Motor neuron (in vitro differentiated cells): Measurements from ENCODE around the gene LLCFC1. TPM values are rescaled to one million over a fixed set of nuclear protein-coding genes. Genes with fewer than 3 reads are reported as not detected.
A peak's percentile ranks its signal among the peaks of the same experiment; 100 is the strongest.

Source experiments
- ATAC-seq, 8 experiments: fragments of 200-7000 bp; cut with Tn5 transposase; replicated peaks in 6 of 8; 2 replicates each; pipeline ENCODE4 v1.8.0; 2021; ENCODE audit warnings: mild to moderate bottlenecking in 8 of 8, moderate library complexity in 8 of 8
- H3K27ac ChIP-seq, 2 donors: fragments of 250-450 bp; sonication (Bioruptor Pico); 2 replicates each; pipeline ENCODE4 v1.9.0; 2021; ENCODE audit warnings: antibody characterized with exemption in 2 of 2, mild to moderate bottlenecking in 2 of 2, moderate library complexity in 1 of 2
- H3K4me1 ChIP-seq, 2 donors: fragments of 250-450 bp; sonication (Bioruptor Pico); replicated peaks in 1 of 2; 2 replicates each; pipeline ENCODE4 v1.6.1; 2021; ENCODE audit warnings: antibody characterized with exemption in 2 of 2, mild to moderate bottlenecking in 2 of 2, moderate library complexity in 1 of 2
- H3K4me3 ChIP-seq, 5 donors: fragments of 250-450 bp; sonication (Bioruptor Pico); 2 replicates each; pipeline ENCODE4 v1.9.0; 2021; ENCODE audit warnings: antibody characterized with exemption in 5 of 5, mild to moderate bottlenecking in 5 of 5, moderate library complexity in 4 of 5
- WGBS, 10 experiments: fragments of 450-650 bp; shearing (Covaris generic); methylation state at CpG; one replicate each; pipeline ENCODE4 v1.0.0; 2022; 5-methylcytosine and 5-hydroxymethylcytosine counted together
- in situ Hi-C, 9 experiments: fragments of 400-800 bp; cut with MboI; loops; one replicate each; pipeline ENCODE4 v1.15.0; 2021; ENCODE audit warnings: low sequenced_read_pairs in 9 of 9, low pct_unique_long_range_greater_than_20kb in 2 of 9; ENCODE audit not compliant: unreplicated experiment in 9 of 9
- total RNA-seq, 8 experiments: library from RNA; unstranded; fragments of 300-600 nt; gene quantifications; 2 replicates each; pipeline versions ENCODE4 v1.2.3 to v1.2.4, GENCODE V29; 2022

The LLCFC1 gene
- total RNA-seq, 8 experiments from 2014 or later: 0.29 TPM; not detected in 7

DNA sequence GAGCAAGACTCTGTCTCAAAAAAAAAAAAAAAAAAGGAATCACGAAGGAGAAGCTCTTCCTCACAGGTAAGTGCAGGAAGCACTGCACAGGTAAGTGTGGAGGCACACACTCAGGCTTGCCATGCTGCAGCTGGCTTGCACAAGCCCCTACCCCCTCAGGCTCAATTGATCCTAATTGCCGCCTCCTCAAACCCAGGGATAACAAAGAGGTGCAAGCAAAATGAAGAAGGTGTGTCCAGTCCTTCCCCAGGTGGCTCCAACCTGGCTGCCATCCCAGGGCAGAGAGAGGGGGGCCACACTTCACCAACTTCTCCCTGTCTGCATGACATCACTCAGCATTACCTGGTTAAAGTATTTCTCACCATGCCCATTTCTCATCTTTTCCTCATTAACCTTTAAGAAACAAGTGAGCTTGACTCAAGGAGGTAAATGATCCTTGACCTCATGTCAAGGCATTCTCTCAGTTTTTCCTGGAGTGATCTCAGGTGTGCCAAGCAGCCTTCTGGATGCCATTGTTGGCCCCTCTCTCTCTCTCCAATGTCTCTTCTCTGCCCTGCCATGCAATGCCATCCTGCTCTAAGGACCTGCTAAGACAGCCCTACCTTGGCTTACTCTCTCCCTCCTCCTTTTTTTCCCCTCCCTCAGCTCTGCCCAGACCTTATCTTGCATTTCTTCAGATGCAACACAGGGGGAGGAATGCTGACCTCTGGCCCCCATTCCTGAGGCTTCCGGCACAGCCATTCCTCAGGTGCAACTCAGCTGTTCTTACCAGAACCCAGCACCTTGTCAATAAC is 40.7 kb upstream of the LLCFC1 start:
- Histone ChIP-seq H3K4me1 (no peaks in the 10 kb centered on the region), H3K27ac (no peak overlapping the region), H3K4me3 (no peak overlapping the region)
- in situ Hi-C loops: loop anchor here in 1 of 9 experiments (25.0 kb wide), 1 partner anchor 89 kb away; no protein-coding TSS in a partner anchor
- ATAC-seq: no peak
- 0 to 78% (median 0%) methylated on average over 1 to 2 of the region's 3 CpGs; no CpG with 5 or more reads in 4 of the 10 experiments for WGBS, 10 experiments

GRCh38 chr7:142899661-142900060 is 39.6 kb upstream of the LLCFC1 start:
- no peak overlapping the region for H3K27ac ChIP-seq
- H3K4me1 ChIP-seq: no peaks in the 10 kb centered on the region
- ATAC-seq: no peak
- H3K4me3 ChIP-seq: no peak overlapping the region
- in situ Hi-C loops: loop anchor here in 1 of 9 experiments (25.0 kb wide), 1 partner anchor 88 kb away; no protein-coding TSS in a partner anchor
- WGBS, 10 experiments: 0 to 63% (median 32%) methylated on average over 1 to 3 of the region's 3 CpGs; no CpG with 5 or more reads in 4 of the 10 experiments

- Histone ChIP-seq H3K27ac (no peak overlapping the region), H3K4me3 (no peak overlapping the region), H3K4me1 (no peaks in the 10 kb centered on the region)
- ATAC-seq: no peak
- WGBS, 10 experiments: 18 to 92% (median 71%) methylated on average over 2 to 15 of the region's 15 CpGs; no CpG with 5 or more reads in 3 of the 10 experiments
- in situ Hi-C loops: no loop called here
Observed at GRCh38 chr7:142901426-142902259, 37.6 kb upstream of the LLCFC1 start.

- no peak overlapping the region for H3K4me3 ChIP-seq
- in situ Hi-C loops: no loop called here
- no peaks in the 10 kb centered on the region for H3K4me1 ChIP-seq
- no peak overlapping the region for H3K27ac ChIP-seq
- no peak for ATAC-seq
Observed at GRCh38 chr7:142904128-142904527, 35.2 kb upstream of the LLCFC1 start.

DNA sequence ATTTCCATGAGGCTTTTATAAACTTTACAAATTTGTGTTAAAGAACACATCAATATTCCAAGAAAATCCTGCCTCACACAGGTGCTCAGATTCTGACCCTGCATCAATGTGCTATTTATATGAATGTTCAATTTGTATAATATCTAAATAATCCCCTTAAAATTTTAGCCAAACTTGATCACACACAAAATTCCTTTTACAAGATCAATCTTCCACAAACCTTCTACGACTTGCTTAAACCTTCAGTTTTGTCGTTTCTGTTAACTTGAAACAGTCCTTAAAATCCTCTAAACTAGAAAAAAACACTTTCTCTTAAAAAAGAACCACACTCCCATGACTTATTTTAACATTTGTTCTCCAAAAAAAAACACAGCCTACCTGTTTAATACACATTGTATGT is 33.5 kb upstream of the LLCFC1 start:
- WGBS, 10 experiments: 4 to 78% (median 61%) methylated on average over 1 to 2 of the region's 2 CpGs
- ATAC-seq: no peak
- in situ Hi-C loops: no loop called here

GRCh38 chr7:142906643-142907042 is 32.6 kb upstream of the LLCFC1 start:
- Histone ChIP-seq H3K4me3 (no peak overlapping the region), H3K27ac (no peak overlapping the region), H3K4me1 (no peaks in the 10 kb centered on the region)
- no peak for ATAC-seq
- 80 to 92% (median 82%) methylated on average over 1 to 2 of the region's 2 CpGs; no CpG with 5 or more reads in 6 of the 10 experiments for WGBS, 10 experiments
- in situ Hi-C loops: no loop called here

More for the DNA sequence above, 33.5 kb upstream of the LLCFC1 start:
- no peak overlapping the region for H3K27ac ChIP-seq
- no peak overlapping the region for H3K4me3 ChIP-seq
- H3K4me1 ChIP-seq: no peaks in the 10 kb centered on the region

GRCh38 chr7:142908290-142908689 is 31.0 kb upstream of the LLCFC1 start:
- in situ Hi-C loops: no loop called here
- ATAC-seq: no peak
- Histone ChIP-seq H3K27ac (no peak overlapping the region), H3K4me1 (no peaks in the 10 kb centered on the region), H3K4me3 (no peak overlapping the region)
- WGBS, 10 experiments: 10 to 98% (median 83%) methylated on average over 2 to 9 of the region's 11 CpGs; no CpG with 5 or more reads in 3 of the 10 experiments

GRCh38 chr7:142908921-142909890 is 30.1 kb upstream of the LLCFC1 start:
- peak in 3 of 8 experiments; percentile 53 to 69 (median 57) for ATAC-seq
- Histone ChIP-seq H3K27ac (no peak overlapping the region), H3K4me1 (no peaks in the 10 kb centered on the region), H3K4me3 (no peak overlapping the region)
- WGBS, 10 experiments: 0 to 82% (median 39%) methylated on average over 1 to 15 of the region's 21 CpGs; no CpG with 5 or more reads in 1 of the 10 experiments
- in situ Hi-C loops: no loop called here

GRCh38 chr7:142910031-142910433 is 29.3 kb upstream of the LLCFC1 start:
- H3K4me3 ChIP-seq: no peak overlapping the region
- H3K4me1 ChIP-seq: no peaks in the 10 kb centered on the region
- 21 to 93% (median 75%) methylated on average over 1 to 2 of the region's 2 CpGs; no CpG with 5 or more reads in 4 of the 10 experiments for WGBS, 10 experiments
- H3K27ac ChIP-seq: no peak overlapping the region
- no peak for ATAC-seq
- in situ Hi-C loops: no loop called here

DNA sequence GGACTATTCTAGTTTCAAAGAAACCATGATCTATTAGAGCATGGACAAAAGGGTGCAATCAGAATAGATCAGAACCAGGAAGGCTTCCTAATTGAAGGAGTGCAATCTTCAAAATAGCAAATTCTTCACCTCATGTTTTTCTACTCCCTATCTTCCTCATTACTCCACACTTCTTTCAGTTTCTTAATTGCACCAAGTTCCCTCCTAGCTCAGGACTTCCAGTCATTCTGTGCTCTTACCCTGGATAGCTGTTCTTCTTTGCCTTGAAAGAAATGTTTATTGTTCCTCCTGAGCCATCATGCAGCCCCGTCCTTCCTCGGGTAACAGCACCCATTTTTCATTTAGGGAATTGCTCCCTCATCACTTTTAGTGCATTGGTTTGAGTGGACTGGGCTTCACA is 28.8 kb upstream of the LLCFC1 start:
- ATAC-seq: no peak
- Histone ChIP-seq H3K4me1 (no peaks in the 10 kb centered on the region), H3K4me3 (no peak overlapping the region), H3K27ac (no peak overlapping the region)
- in situ Hi-C loops: no loop called here
- WGBS, 10 experiments: 0 to 75% (median 70%) methylated on average over 2 of the region's 2 CpGs; no CpG with 5 or more reads in 5 of the 10 experiments

DNA sequence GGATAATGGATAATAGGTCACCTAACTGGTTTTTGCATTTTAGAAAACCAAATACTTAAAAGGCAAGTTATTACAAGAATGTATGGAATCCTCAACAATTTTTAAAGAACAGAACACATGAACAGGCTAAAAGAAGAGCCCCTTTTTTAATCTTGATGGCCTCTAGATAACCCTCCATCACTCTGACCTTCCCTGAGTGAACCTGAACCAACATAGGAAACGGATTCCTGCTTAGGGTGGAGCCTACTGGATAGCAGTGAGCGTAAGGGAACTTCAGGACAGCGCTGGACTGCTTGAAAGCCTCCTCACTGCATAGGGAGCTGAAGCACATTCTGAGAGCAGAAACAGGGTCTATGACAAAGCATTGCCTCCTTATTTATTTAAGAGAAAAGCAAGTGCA is 26.2 kb upstream of the LLCFC1 start:
- Histone ChIP-seq H3K4me1 (no peaks in the 10 kb centered on the region), H3K4me3 (no peak overlapping the region), H3K27ac (no peak overlapping the region)
- 0 to 69% (median 15%) methylated on average over 1 to 3 of the region's 3 CpGs; no CpG with 5 or more reads in 6 of the 10 experiments for WGBS, 10 experiments
- in situ Hi-C loops: no loop called here
- ATAC-seq: no peak

- in situ Hi-C loops: no loop called here
Observed at GRCh38 chr7:142913566-142913965, 25.7 kb upstream of the LLCFC1 start.

More at GRCh38 chr7:142913566-142913965, 25.7 kb upstream of the LLCFC1 start:
- Histone ChIP-seq H3K4me3 (no peak overlapping the region), H3K27ac (no peak overlapping the region), H3K4me1 (no peaks in the 10 kb centered on the region)
- 20 to 100% (median 75%) methylated on average over 1 to 2 of the region's 2 CpGs; no CpG with 5 or more reads in 3 of the 10 experiments for WGBS, 10 experiments
- ATAC-seq: no peak
